ENCODE data around the gene ATXN10. TPM values are rescaled to one million over a fixed set of nuclear protein-coding genes. Genes with fewer than 3 reads are reported as not detected.

The ATXN10 gene
- total RNA-seq, 5 donors from 2014 or later (not counting 1 experiment from before 2014, with no cell fraction given): 58.9 to 85.0 (median 69.6) TPM

DNA sequence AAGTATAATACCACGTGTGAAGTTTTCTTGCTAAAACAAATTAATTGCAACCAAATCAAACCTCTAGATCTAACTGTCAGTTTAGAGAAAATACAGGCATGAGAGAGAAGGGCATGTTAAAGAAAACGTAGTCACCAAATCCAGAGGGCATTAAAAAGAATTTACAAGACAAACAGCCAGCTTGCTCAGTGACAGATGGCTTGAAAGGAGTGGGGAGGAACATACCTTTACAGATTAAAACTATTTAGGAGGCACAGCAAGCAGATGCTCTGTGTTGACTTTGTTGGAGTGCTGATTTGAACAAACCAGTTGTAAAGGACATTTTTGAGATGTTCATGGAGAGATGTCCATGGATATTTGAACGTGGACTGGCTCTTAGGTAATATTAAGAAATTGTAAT is 96.9 kb downstream of the ATXN10 start:
- no peak overlapping the region for H3K4me3 Mint-ChIP-seq
- no peaks in the 10 kb centered on the region for H3K9me3 ChIP-seq
- peaks cover 6 to 20% (median 6%) of the 10 kb centered on the region in 3 donors for H3K4me1 Mint-ChIP-seq
- H3K27me3 ChIP-seq (replicated peaks in 1 of 2; ENCODE audit: control insufficient read depth in 2 of 2, extremely low read depth in 1 of 2, insufficient read depth in 2 of 2, low read length in 1 of 2): no peaks in the 10 kb centered on the region
- 86% methylated on average over 1 of the region's 3 CpGs for WGBS (ENCODE audit: insufficient coverage)
- ChIA-PET CTCF (no interaction called here), POLR2A (no interaction called here)
- peaks cover 71% of the 10 kb centered on the region for H3K36me3 Mint-ChIP-seq
- no peak overlapping the region for H3K4me3 ChIP-seq (ENCODE audit: control insufficient read depth in 1 of 2, extremely low read depth in 1 of 2, low read length in 1 of 2)
- H3K4me1 ChIP-seq (ENCODE audit: control insufficient read depth in 1 of 2, extremely low read depth in 1 of 2, insufficient read depth in 2 of 2, low read length in 2 of 2): no peaks in the 10 kb centered on the region
- DNase-seq (no peak), ATAC-seq (replicated peaks in 1 of 4) (no peak)
- peaks cover 7% of the 10 kb centered on the region in 2 donors for H3K36me3 ChIP-seq (ENCODE audit: control insufficient read depth in 2 of 2, extremely low read depth in 1 of 2, insufficient read depth in 1 of 2, low read length in 1 of 2)
- no peak overlapping the region for H3K27ac Mint-ChIP-seq
- H3K9me3 Mint-ChIP-seq: peaks cover 0 to 3% (median 0%) of the 10 kb centered on the region in 3 donors
- no peak overlapping the region for H3K27ac ChIP-seq (ENCODE audit: low read length)
- no peaks in the 10 kb centered on the region for H3K27me3 Mint-ChIP-seq

DNA sequence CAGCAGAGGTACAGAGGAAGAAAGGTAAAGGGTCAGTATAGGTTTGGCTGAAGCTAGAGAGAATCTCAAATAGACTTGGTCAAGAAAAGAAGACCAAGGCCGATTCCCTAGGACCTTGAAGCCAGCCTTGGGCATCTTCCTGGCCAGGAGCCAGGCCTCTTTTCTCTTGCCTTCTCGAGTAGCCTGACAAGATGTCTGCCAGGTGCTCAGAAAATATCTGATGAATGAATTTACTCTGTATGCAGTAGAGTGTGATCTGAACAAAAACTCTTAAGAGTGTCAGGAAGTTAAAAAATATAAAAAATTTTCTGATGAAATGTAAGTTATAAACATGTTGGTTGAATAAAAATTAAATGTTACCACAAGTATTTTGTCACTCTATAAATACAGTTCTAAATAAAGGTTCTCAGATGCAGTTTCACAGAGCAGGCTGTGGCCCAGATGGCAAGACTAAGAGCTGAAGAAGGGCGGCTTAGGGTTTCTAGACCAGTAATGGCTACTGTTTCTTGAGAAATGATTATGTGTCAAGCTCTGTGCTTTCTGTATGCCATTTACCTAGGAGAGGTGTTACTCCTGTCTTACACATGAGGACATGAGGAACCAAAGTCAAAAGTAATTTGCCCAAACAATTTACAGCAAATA is 98.1 kb downstream of the ATXN10 start:
- peaks cover 0 to 3% (median 0%) of the 10 kb centered on the region in 3 donors for H3K9me3 Mint-ChIP-seq
- DNase-seq: no peak

DNA sequence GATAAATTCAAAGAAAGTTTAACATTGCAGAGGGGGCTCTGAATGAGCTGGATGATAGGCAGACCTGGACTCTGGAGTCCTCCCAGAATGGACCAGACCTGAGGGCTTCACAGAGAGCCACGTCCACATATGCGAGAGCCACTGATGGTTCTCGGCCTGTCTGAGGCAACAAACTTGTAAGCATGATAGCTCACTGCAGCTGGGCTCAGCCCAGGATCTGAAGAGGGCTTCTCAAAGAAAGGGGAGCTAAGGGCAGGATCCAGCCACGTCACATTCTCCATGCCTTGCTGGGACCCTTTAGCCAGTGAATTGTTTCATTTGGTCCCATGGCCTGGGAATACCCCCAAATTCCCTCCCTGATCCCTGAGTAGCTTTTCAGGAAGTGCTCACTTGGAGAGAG is 98.9 kb downstream of the ATXN10 start:
- DNase-seq: no peak
- no peak for ATAC-seq (replicated peaks in 1 of 4)
- Mint-ChIP-seq H3K27ac (no peak overlapping the region), H3K36me3 (peaks cover 61% of the 10 kb centered on the region), H3K9me3 (peaks cover 0 to 3% (median 0%) of the 10 kb centered on the region in 3 donors), H3K4me1 (peaks cover 6 to 28% (median 9%) of the 10 kb centered on the region in 3 donors), H3K4me3 (no peak overlapping the region), H3K27me3 (no peaks in the 10 kb centered on the region)
- ChIA-PET CTCF (no interaction called here), POLR2A (no interaction called here)
- Histone ChIP-seq H3K36me3 (ENCODE audit: control insufficient read depth in 2 of 2, extremely low read depth in 1 of 2, insufficient read depth in 1 of 2, low read length in 1 of 2) (peaks cover 2 to 3% of the 10 kb centered on the region in 2 donors), H3K27me3 (replicated peaks in 1 of 2; ENCODE audit: control insufficient read depth in 2 of 2, extremely low read depth in 1 of 2, insufficient read depth in 2 of 2, low read length in 1 of 2) (no peaks in the 10 kb centered on the region), H3K4me3 (ENCODE audit: control insufficient read depth in 1 of 2, extremely low read depth in 1 of 2, low read length in 1 of 2) (no peak overlapping the region), H3K27ac (ENCODE audit: low read length) (no peak overlapping the region), H3K4me1 (ENCODE audit: control insufficient read depth in 1 of 2, extremely low read depth in 1 of 2, insufficient read depth in 2 of 2, low read length in 2 of 2) (no peaks in the 10 kb centered on the region), H3K9me3 (no peaks in the 10 kb centered on the region)
- WGBS (ENCODE audit: insufficient coverage): 93% methylated on average over 3 of the region's 4 CpGs

More for the DNA sequence above, 98.1 kb downstream of the ATXN10 start:
- CTCF ChIA-PET: interaction anchor here in 1 of 2 donors (0.5 kb wide), 1 partner anchor 484 kb away, joined by 4 read pairs; no protein-coding TSS in a partner anchor
- WGBS (ENCODE audit: insufficient coverage): 86% methylated on average over 1 of the region's 3 CpGs
- POLR2A ChIA-PET: no interaction called here
- no peak overlapping the region for H3K4me3 ChIP-seq (ENCODE audit: control insufficient read depth in 1 of 2, extremely low read depth in 1 of 2, low read length in 1 of 2)
- peaks cover 2 to 3% of the 10 kb centered on the region in 2 donors for H3K36me3 ChIP-seq (ENCODE audit: control insufficient read depth in 2 of 2, extremely low read depth in 1 of 2, insufficient read depth in 1 of 2, low read length in 1 of 2)
- no peaks in the 10 kb centered on the region for H3K9me3 ChIP-seq
- Mint-ChIP-seq H3K36me3 (peaks cover 64% of the 10 kb centered on the region), H3K4me3 (no peak overlapping the region), H3K27ac (no peak overlapping the region), H3K4me1 (peaks cover 4 to 28% (median 6%) of the 10 kb centered on the region in 3 donors), H3K27me3 (no peaks in the 10 kb centered on the region)
- ATAC-seq (replicated peaks in 1 of 4): no peak
- no peaks in the 10 kb centered on the region for H3K4me1 ChIP-seq (ENCODE audit: control insufficient read depth in 1 of 2, extremely low read depth in 1 of 2, insufficient read depth in 2 of 2, low read length in 2 of 2)
- no peaks in the 10 kb centered on the region for H3K27me3 ChIP-seq (replicated peaks in 1 of 2; ENCODE audit: control insufficient read depth in 2 of 2, extremely low read depth in 1 of 2, insufficient read depth in 2 of 2, low read length in 1 of 2)
- H3K27ac ChIP-seq (ENCODE audit: low read length): no peak overlapping the region

- H3K27me3 ChIP-seq (replicated peaks in 1 of 2; ENCODE audit: control insufficient read depth in 2 of 2, extremely low read depth in 1 of 2, insufficient read depth in 2 of 2, low read length in 1 of 2): no peaks in the 10 kb centered on the region
- Mint-ChIP-seq H3K36me3 (peaks cover 63% of the 10 kb centered on the region), H3K4me3 (no peak overlapping the region), H3K9me3 (peaks cover 0 to 3% (median 0%) of the 10 kb centered on the region in 3 donors), H3K27me3 (no peaks in the 10 kb centered on the region), H3K27ac (no peak overlapping the region), H3K4me1 (peaks cover 6 to 28% (median 15%) of the 10 kb centered on the region in 3 donors)
- POLR2A ChIA-PET: no interaction called here
- ATAC-seq (replicated peaks in 1 of 4) (no peak), DNase-seq (no peak)
- no peak overlapping the region for H3K4me3 ChIP-seq (ENCODE audit: control insufficient read depth in 1 of 2, extremely low read depth in 1 of 2, low read length in 1 of 2)
- CTCF ChIA-PET: no interaction called here
- no peak overlapping the region for H3K27ac ChIP-seq (ENCODE audit: low read length)
- H3K36me3 ChIP-seq (ENCODE audit: control insufficient read depth in 2 of 2, extremely low read depth in 1 of 2, insufficient read depth in 1 of 2, low read length in 1 of 2): peaks cover 2 to 3% of the 10 kb centered on the region in 2 donors
- no CpG with 5 or more reads among the region's 3 CpGs for WGBS (ENCODE audit: insufficient coverage)
- no peaks in the 10 kb centered on the region for H3K9me3 ChIP-seq
- H3K4me1 ChIP-seq (ENCODE audit: control insufficient read depth in 1 of 2, extremely low read depth in 1 of 2, insufficient read depth in 2 of 2, low read length in 2 of 2): no peaks in the 10 kb centered on the region
Measured at GRCh38 chr22:45771057-45771456, 99.4 kb downstream of the ATXN10 start.

DNA sequence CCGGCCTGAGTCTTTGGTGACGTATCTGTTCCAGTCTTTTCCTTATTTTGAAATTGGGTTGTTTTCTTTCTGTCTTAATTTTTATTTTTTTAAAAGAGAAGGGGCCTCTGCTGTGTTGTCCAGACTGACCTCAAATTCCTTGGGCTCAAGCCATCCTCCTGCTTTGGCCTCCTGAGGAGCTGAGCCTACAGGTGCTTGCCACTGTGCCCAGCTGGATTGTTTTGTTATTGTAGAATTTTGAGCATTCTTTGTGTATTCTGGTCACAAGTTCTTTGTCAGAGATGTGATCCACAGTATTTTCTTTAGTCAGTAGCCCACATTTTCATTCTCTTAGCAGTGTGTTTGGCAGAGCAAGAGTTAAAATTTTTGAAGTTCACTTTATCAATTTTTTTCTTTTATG is 100.1 kb downstream of the ATXN10 start:
- Mint-ChIP-seq H3K27ac (no peak overlapping the region), H3K36me3 (peaks cover 62% of the 10 kb centered on the region), H3K4me3 (no peak overlapping the region), H3K9me3 (peaks cover 0 to 3% (median 0%) of the 10 kb centered on the region in 3 donors), H3K4me1 (peaks cover 8 to 28% (median 19%) of the 10 kb centered on the region in 3 donors), H3K27me3 (no peaks in the 10 kb centered on the region)
- no peak for DNase-seq
- H3K9me3 ChIP-seq: no peaks in the 10 kb centered on the region
- WGBS (ENCODE audit: insufficient coverage): no CpG with 5 or more reads among the region's 2 CpGs
- CTCF ChIA-PET: no interaction called here
- no peaks in the 10 kb centered on the region for H3K4me1 ChIP-seq (ENCODE audit: control insufficient read depth in 1 of 2, extremely low read depth in 1 of 2, insufficient read depth in 2 of 2, low read length in 2 of 2)
- peaks cover 2 to 3% of the 10 kb centered on the region in 2 donors for H3K36me3 ChIP-seq (ENCODE audit: control insufficient read depth in 2 of 2, extremely low read depth in 1 of 2, insufficient read depth in 1 of 2, low read length in 1 of 2)
- POLR2A ChIA-PET: no interaction called here
- no peak overlapping the region for H3K27ac ChIP-seq (ENCODE audit: low read length)
- no peak for ATAC-seq (replicated peaks in 1 of 4)
- no peaks in the 10 kb centered on the region for H3K27me3 ChIP-seq (replicated peaks in 1 of 2; ENCODE audit: control insufficient read depth in 2 of 2, extremely low read depth in 1 of 2, insufficient read depth in 2 of 2, low read length in 1 of 2)
- no peak overlapping the region for H3K4me3 ChIP-seq (ENCODE audit: control insufficient read depth in 1 of 2, extremely low read depth in 1 of 2, low read length in 1 of 2)

GRCh38 chr22:45772743-45773142 is 101.1 kb downstream of the ATXN10 start:
- no peaks in the 10 kb centered on the region for H3K4me1 ChIP-seq (ENCODE audit: control insufficient read depth in 1 of 2, extremely low read depth in 1 of 2, insufficient read depth in 2 of 2, low read length in 2 of 2)
- peaks cover 64% of the 10 kb centered on the region for H3K36me3 Mint-ChIP-seq
- CTCF ChIA-PET: no interaction called here

More at GRCh38 chr22:45772743-45773142, 101.1 kb downstream of the ATXN10 start:
- H3K4me3 Mint-ChIP-seq: no peak overlapping the region
- no peak for ATAC-seq (replicated peaks in 1 of 4)
- H3K4me3 ChIP-seq (ENCODE audit: control insufficient read depth in 1 of 2, extremely low read depth in 1 of 2, low read length in 1 of 2): no peak overlapping the region
- H3K27ac Mint-ChIP-seq: no peak overlapping the region
- no peak for DNase-seq
- H3K27me3 ChIP-seq (replicated peaks in 1 of 2; ENCODE audit: control insufficient read depth in 2 of 2, extremely low read depth in 1 of 2, insufficient read depth in 2 of 2, low read length in 1 of 2): no peaks in the 10 kb centered on the region
- POLR2A ChIA-PET: no interaction called here
- H3K9me3 ChIP-seq: no peaks in the 10 kb centered on the region
- no peaks in the 10 kb centered on the region for H3K27me3 Mint-ChIP-seq
- peaks cover 8 to 28% (median 19%) of the 10 kb centered on the region in 3 donors for H3K4me1 Mint-ChIP-seq
- no peak overlapping the region for H3K27ac ChIP-seq (ENCODE audit: low read length)
- peaks cover 2 to 3% of the 10 kb centered on the region in 2 donors for H3K36me3 ChIP-seq (ENCODE audit: control insufficient read depth in 2 of 2, extremely low read depth in 1 of 2, insufficient read depth in 1 of 2, low read length in 1 of 2)
- no CpG with 5 or more reads among the region's 2 CpGs for WGBS (ENCODE audit: insufficient coverage)
- peaks cover 0 to 3% (median 0%) of the 10 kb centered on the region in 3 donors for H3K9me3 Mint-ChIP-seq
